IMR-90 (cell line): Measurements from ENCODE around the gene ACVR1. TPM values are rescaled to one million over a fixed set of nuclear protein-coding genes. Genes with fewer than 3 reads are reported as not detected.

ENCODE experiments used
- ATAC-seq: fragments of 200-7000 bp; cut with Tn5 transposase; 2 replicates; pipeline ENCODE4 v1.9.1; 2020; ENCODE audit warnings: low read depth, mild to moderate bottlenecking, moderate library complexity
- BruUV-seq: library from RNA; stranded (reverse); fragments of 400-500 nt; replicated peaks from 2 replicates; lab custom pipeline; 2021; lab: Mats Ljungman, UMichigan
- CTCF ChIA-PET: fragments of 300-600 bp; formaldehyde crosslinking; extraction: SDS; loops from one replicate; lab custom pipeline; 2021; ENCODE audit warnings: antibody characterized with exemption; lab: Yijun Ruan, JAX
- POLR2A ChIA-PET: fragments of 300-600 bp; sonication (Branson Sonifier 250); formaldehyde crosslinking; loops from one replicate; lab custom pipeline; 2022; ENCODE audit warnings: antibody characterized with exemption; ENCODE audit not compliant: unreplicated experiment; lab: Charles Lee
- DNase-seq: peaks from one replicate; pipeline ENCODE4 v3.0.0; 2013
- H2AFZ ChIP-seq: replicated peaks from 2 replicates; pipeline ENCODE3; 2013; ENCODE audit warnings: low read length, mild to moderate bottlenecking; ENCODE audit not compliant: poor library complexity
- H2AK5ac ChIP-seq: 2 replicates; pipeline ENCODE4 v1.6.1; 2013; ENCODE audit warnings: low read depth, low read length, inconsistent platforms
- H2AK9ac ChIP-seq: replicated peaks from 2 replicates; pipeline ENCODE3; 2013; ENCODE audit warnings: mild to moderate bottlenecking, low read depth, low read length, moderate library complexity; ENCODE audit not compliant: poor library complexity
- H2BK120ac ChIP-seq: 2 replicates; pipeline ENCODE4 v1.6.1; 2013; ENCODE audit warnings: low read depth, low read length, inconsistent platforms
- H2BK15ac ChIP-seq: 3 replicates; pipeline ENCODE4 v1.6.1; 2013; ENCODE audit warnings: low read depth, low read length, inconsistent platforms
- H2BK20ac ChIP-seq: 2 replicates; pipeline ENCODE4 v1.6.1; 2013; ENCODE audit warnings: low read depth, mild to moderate bottlenecking, inconsistent platforms, low read length, moderate library complexity
- H2BK5ac ChIP-seq: 2 replicates; pipeline ENCODE4 v1.6.1; 2013; ENCODE audit warnings: mild to moderate bottlenecking, low read depth, low read length, inconsistent platforms; ENCODE audit not compliant: poor library complexity, severe bottlenecking
- H3K14ac ChIP-seq: replicated peaks from 2 replicates; pipeline ENCODE4 v1.6.1; 2013; ENCODE audit warnings: low read depth, low read length, inconsistent platforms
- H3K18ac ChIP-seq: 2 replicates; pipeline ENCODE4 v1.6.1; 2013; ENCODE audit warnings: low read depth, low read length, control low read depth
- H3K23ac ChIP-seq: 2 replicates; pipeline ENCODE4 v1.6.1; 2013; ENCODE audit warnings: low read depth, low read length, inconsistent platforms
- H3K27ac ChIP-seq: 2 replicates; pipeline ENCODE4 v1.5.1; 2013; ENCODE audit warnings: mild to moderate bottlenecking, control low read depth, low read length; ENCODE audit not compliant: insufficient read depth
- H3K27me3 ChIP-seq: 2 replicates; pipeline ENCODE4 v1.6.1; 2013; ENCODE audit warnings: low read length; ENCODE audit not compliant: control insufficient read depth, insufficient read depth
- H3K36me3 ChIP-seq: 2 replicates; pipeline ENCODE4 v1.6.1; 2013; ENCODE audit warnings: low read length, mixed read lengths; ENCODE audit not compliant: control insufficient read depth, insufficient read depth
- H3K4ac ChIP-seq: 2 replicates; pipeline ENCODE4 v1.6.1; 2013; ENCODE audit warnings: low read depth, low read length, inconsistent platforms
- H3K4me1 ChIP-seq: 2 replicates; pipeline ENCODE4 v1.6.1; 2013; ENCODE audit warnings: low read length, mixed read lengths; ENCODE audit not compliant: control insufficient read depth, insufficient read depth
- H3K4me2 ChIP-seq: 2 replicates; pipeline ENCODE4 v1.6.1; 2013; ENCODE audit warnings: low read depth, mild to moderate bottlenecking, control low read depth, low read length, moderate library complexity
- H3K4me3 ChIP-seq: 2 replicates; pipeline ENCODE4 v1.5.1; 2013; ENCODE audit warnings: low read depth, mild to moderate bottlenecking, control low read depth, low read length, moderate library complexity; ENCODE audit not compliant: insufficient read depth
- H3K56ac ChIP-seq: 2 replicates; pipeline ENCODE4 v1.6.1; 2013; ENCODE audit warnings: low read length, inconsistent platforms; ENCODE audit not compliant: insufficient read depth; ENCODE audit errors: extremely low read depth
- H3K79me1 ChIP-seq, 2 experiments: 2 replicates each; pipeline ENCODE4 v1.6.1; 2013; ENCODE audit warnings: low read length in 2 of 2, inconsistent platforms in 1 of 2, low read depth in 1 of 2
- H3K9ac ChIP-seq: 2 replicates; pipeline ENCODE4 v1.6.1; 2013; ENCODE audit warnings: low read depth, low read length, control low read depth
- H3K9me1 ChIP-seq: 2 replicates; pipeline ENCODE4 v1.6.1; 2013; ENCODE audit warnings: low read length, inconsistent platforms; ENCODE audit not compliant: insufficient read depth
- H3K9me3 ChIP-seq: 2 replicates; pipeline ENCODE4 v1.6.1; 2013; ENCODE audit warnings: low read length; ENCODE audit not compliant: control insufficient read depth, insufficient read depth
- H4K20me1 ChIP-seq: 2 replicates; pipeline ENCODE4 v1.6.1; 2013; ENCODE audit warnings: low read length, inconsistent platforms; ENCODE audit not compliant: insufficient read depth
- H4K5ac ChIP-seq: 2 replicates; pipeline ENCODE4 v1.6.1; 2013; ENCODE audit warnings: mild to moderate bottlenecking, low read depth, low read length, control low read depth
- H4K8ac ChIP-seq, 2 experiments: 2 replicates each; pipeline ENCODE4 v1.6.1; 2013; ENCODE audit warnings: low read depth in 2 of 2, low read length in 2 of 2, control low read depth in 1 of 2, inconsistent platforms in 1 of 2
- H4K91ac ChIP-seq: 2 replicates; pipeline ENCODE4 v1.6.1; 2013; ENCODE audit warnings: low read depth, low read length, inconsistent platforms; ENCODE audit not compliant: insufficient read depth
- BHLHE40 ChIP-seq: fragments of 150-350 bp; IDR thresholded peaks from 2 replicates; pipeline ENCODE4 v1.6.1; 2016; ENCODE audit warnings: mild to moderate bottlenecking, low read depth, low read length
- CEBPB ChIP-seq: IDR thresholded peaks from 2 replicates; pipeline ENCODE4 v1.6.1; 2012; ENCODE audit warnings: low read depth, low read length, improper control_type of control experiment
- CHD1 ChIP-seq: IDR thresholded peaks from 2 replicates; pipeline ENCODE4 v1.6.1; 2012; ENCODE audit warnings: low read depth, low read length, improper control_type of control experiment
- CTCF ChIP-seq: conservative IDR thresholded peaks from 2 replicates; pipeline ENCODE4 v1.5.1; 2012; ENCODE audit warnings: mild to moderate bottlenecking, low read depth, low read length, improper control_type of control experiment
- ELK1 ChIP-seq: fragments of 150-350 bp; IDR thresholded peaks from 2 replicates; pipeline ENCODE4 v1.6.1; 2016; ENCODE audit warnings: low read depth, mild to moderate bottlenecking, low read length, moderate library complexity, borderline replicate concordance
- FOS ChIP-seq: fragments of 150-350 bp; IDR thresholded peaks from 2 replicates; pipeline ENCODE4 v1.6.1; 2016; ENCODE audit warnings: low read depth, low read length
- MAFK ChIP-seq: IDR thresholded peaks from 2 replicates; pipeline ENCODE4 v1.6.1; 2012; ENCODE audit warnings: low read depth, low read length, improper control_type of control experiment
- MAZ ChIP-seq: IDR thresholded peaks from 2 replicates; pipeline ENCODE4 v1.6.1; 2012; ENCODE audit warnings: low read depth, mild to moderate bottlenecking, low read length, improper control_type of control experiment, moderate library complexity, borderline replicate concordance
- MXI1 ChIP-seq: IDR thresholded peaks from 2 replicates; pipeline ENCODE4 v1.6.1; 2012; ENCODE audit warnings: low read depth, mild to moderate bottlenecking, low read length, moderate library complexity, borderline replicate concordance
- POLR2A ChIP-seq: IDR thresholded peaks from 2 replicates; pipeline ENCODE4 v1.6.1; 2012; ENCODE audit warnings: mild to moderate bottlenecking, low read depth, low read length
- RAD21 ChIP-seq: IDR thresholded peaks from 2 replicates; pipeline ENCODE4 v1.6.1; 2012; ENCODE audit warnings: low read length, improper control_type of control experiment
- RCOR1 ChIP-seq: IDR thresholded peaks from 2 replicates; pipeline ENCODE4 v1.6.1; 2012; ENCODE audit warnings: mild to moderate bottlenecking, low read length, improper control_type of control experiment; ENCODE audit not compliant: insufficient replicate concordance
- SMC3 ChIP-seq: fragments of 150-350 bp; IDR thresholded peaks from 2 replicates; pipeline ENCODE4 v1.6.1; 2016; ENCODE audit warnings: low read depth, mild to moderate bottlenecking, antibody characterized with exemption, low read length, moderate library complexity
- WGBS, 2 experiments: methylation state at CpG; one replicate each; pipeline versions ENCODE4 v1.1.5 to v1.1.7; 2013; ENCODE audit warnings: missing lambda C conversion rate in 2 of 2; ENCODE audit not compliant: insufficient read length in 1 of 2; ENCODE audit errors: extremely low coverage in 2 of 2; 5-methylcytosine and 5-hydroxymethylcytosine counted together
- dilution Hi-C: fragments of 300-500 bp; cut with HindIII; formaldehyde crosslinking; loops from one replicate; pipeline ENCODE4 v1.14.3; 2018; ENCODE audit warnings: low sequenced_read_pairs; ENCODE audit not compliant: unreplicated experiment
- in situ Hi-C: fragments of 300-500 bp; cut with MboI; formaldehyde crosslinking; loops from 3 replicates; pipeline ENCODE4 v1.14.3; 2019; ENCODE audit warnings: low sequenced_read_pairs, inconsistent platforms, mixed read lengths
- intact Hi-C: fragments of 100-400 bp; cut with micrococcal nuclease; formaldehyde crosslinking; loops from 2 replicates; pipeline ENCODE4 v1.10.0; 2022
- polyA plus RNA-seq, 3 experiments: library from polyadenylated mRNA; depleted of rRNA; stranded (reverse); fragments of >200 nt; gene quantifications; 2 replicates each; pipeline ENCODE4 v1.2.3, GENCODE V29; 2012; ENCODE audit warnings: low replicate concordance in 1 of 3
- total RNA-seq: library from RNA; depleted of rRNA; stranded (reverse); fragments of >200 nt; gene quantifications from 2 replicates; pipeline ENCODE4 v1.2.3, GENCODE V29; 2012

ACVR1 gene
- total and polyA plus RNA-seq, 2 of the 4 experiments (the other 2 are of a cell fraction), result 21.1 to 40.8 TPM

GRCh38 chr2:157894694-157895435 is 18.7 kb upstream of the ACVR1 start (continued):
- no peak for TF ChIP-seq CTCF

GRCh38 chr2:157893611-157894010 is 17.5 kb upstream of the ACVR1 start:
- Histone ChIP-seq H4K20me1 (no peaks in the 10 kb centered on the region), H4K5ac (no peak overlapping the region), H3K18ac (no peak overlapping the region), H3K4me3 (no peak overlapping the region), H3K4ac (no peak overlapping the region), H3K4me2 (no peak overlapping the region), H2AFZ (no peak overlapping the region), H3K9me3 (no peaks in the 10 kb centered on the region), H2AK5ac (no peak overlapping the region), H2BK20ac (no peak overlapping the region), H3K79me1 (no peaks in the 10 kb centered on the region), H2BK15ac (no peak overlapping the region), H3K36me3 (no peaks in the 10 kb centered on the region), H3K56ac (no peak overlapping the region), H3K14ac (no peak overlapping the region), H3K9me1 (no peaks in the 10 kb centered on the region), H2BK5ac (no peak overlapping the region), H4K8ac (no peak overlapping the region), H2BK120ac (no peak overlapping the region), H3K27me3 (no peaks in the 10 kb centered on the region), H3K4me1 (peaks cover 5% of the 10 kb centered on the region), H3K27ac (no peak overlapping the region), H4K91ac (no peak overlapping the region), H2AK9ac (no peak overlapping the region), H3K23ac (no peak overlapping the region), H3K9ac (no peak overlapping the region)
- dilution Hi-C loops, result no loop called here
- ChIA-PET POLR2A (no interaction called here), CTCF (no interaction called here)
- intact Hi-C loops, result loop anchor here (10.0 kb wide), 1 partner anchor 399 kb away; no protein-coding TSS in a partner anchor
- 83% methylated on average over 1 of the region's 4 CpGs; no CpG with 5 or more reads in 1 of the 2 experiments for WGBS, 2 experiments
- ATAC-seq (no peak), DNase-seq (no peak)
- in situ Hi-C loops, result no loop called here
- no TSS peak for BruUV-seq
- TF ChIP-seq ELK1 (no peak), CEBPB (no peak), SMC3 (no peak), BHLHE40 (no peak), CHD1 (no peak), POLR2A (no peak), RCOR1 (no peak), RAD21 (no peak), MAZ (no peak), MXI1 (no peak), FOS (no peak), MAFK (no peak)
